OCI-LY1 (cell line): ENCODE data around the gene EFHC1.

Source experiments
- CTCF ChIP-seq: fragments of 200-600 bp; sonication (generic), shearing (Covaris generic); IDR thresholded peaks from 2 replicates; pipeline ENCODE4 v1.5.1; 2017; ENCODE audit warnings: mild to moderate bottlenecking, antibody characterized with exemption, low read length, moderate library complexity, mixed read lengths
- EZH2 ChIP-seq: fragments of 200-600 bp; sonication (generic), shearing (Covaris generic); IDR thresholded peaks from 2 replicates; pipeline ENCODE4 v1.8.0; 2017; ENCODE audit warnings: borderline replicate concordance, mixed run types, mild to moderate bottlenecking, antibody characterized with exemption, low read length, moderate library complexity, mixed read lengths

- no peak for TF ChIP-seq CTCF
- TF ChIP-seq EZH2: no peak
These were observed 29.8 kb upstream of the EFHC1 start for GRCh38 chr6:52390361-52390727.
